SH-SY5Y (cell line): ENCODE results near the gene SLC10A7.

Experiments
- GATA2 ChIP-seq: IDR thresholded peaks from 2 replicates; pipeline ENCODE4 v1.6.1; 2011; ENCODE audit warnings: mild to moderate bottlenecking, low read depth, low read length
- GATA3 ChIP-seq: IDR thresholded peaks from 2 replicates; pipeline ENCODE4 v1.6.1; 2011; ENCODE audit warnings: low read depth, mild to moderate bottlenecking, low read length, moderate library complexity

- TF ChIP-seq GATA2 (no peak), GATA3 (no peak)
Measured at GRCh38 chr4:146308951-146309350, 212.8 kb downstream of the SLC10A7 start.
